HepG2 (cell line): ENCODE data around the gene DOC2A. TPM values are rescaled to one million over a fixed set of nuclear protein-coding genes. Genes with fewer than 3 reads are reported as not detected.

Experiments
- BRD4 ChIP-seq: sonication (generic); formaldehyde crosslinking; IDR thresholded peaks from 2 replicates; pipeline ENCODE4 v1.4.0; 2020; ENCODE audit warnings: missing genetic modification reagents
- IRF2 ChIP-seq: IDR thresholded peaks from 2 replicates; pipeline ENCODE4 v1.6.1; 2018; ENCODE audit warnings: missing genetic modification reagents, missing compliant biosample characterization
- JARID2 ChIP-seq: sonication (generic); formaldehyde crosslinking; IDR thresholded peaks from 2 replicates; pipeline ENCODE4 v1.8.1; 2023; ENCODE audit warnings: missing genetic modification reagents, inconsistent platforms; ENCODE audit not compliant: insufficient replicate concordance
- KDM2A ChIP-seq: sonication (generic); formaldehyde crosslinking; IDR thresholded peaks from 2 replicates; pipeline ENCODE4 v1.4.0; 2020; ENCODE audit warnings: low read depth, missing genetic modification reagents, borderline replicate concordance
- MAFG ChIP-seq: sonication (generic); formaldehyde crosslinking; IDR thresholded peaks from 2 replicates; pipeline ENCODE4 v1.5.1; 2020; ENCODE audit warnings: mild to moderate bottlenecking, missing genetic modification reagents
- NFIB ChIP-seq: sonication (generic); formaldehyde crosslinking; IDR thresholded peaks from 2 replicates; pipeline ENCODE4 v1.9.0; 2021; ENCODE audit warnings: missing genetic modification reagents, mild to moderate bottlenecking, borderline replicate concordance
- RCOR2 ChIP-seq: IDR thresholded peaks from 2 replicates; pipeline ENCODE4 v1.6.1; 2016; ENCODE audit warnings: missing biosample characterization, missing genetic modification reagents
- TOPORS ChIP-seq: sonication (generic); formaldehyde crosslinking; IDR thresholded peaks from 2 replicates; pipeline ENCODE4 v1.8.0; 2023; ENCODE audit warnings: mild to moderate bottlenecking, missing genetic modification reagents
- TRIM24 ChIP-seq: sonication (generic); formaldehyde crosslinking; IDR thresholded peaks from 2 replicates; pipeline ENCODE4 v1.8.0; 2022; ENCODE audit warnings: mild to moderate bottlenecking, missing genetic modification reagents
- WIZ ChIP-seq: sonication (generic); formaldehyde crosslinking; IDR thresholded peaks from 2 replicates; pipeline ENCODE4 v1.5.1; 2020; ENCODE audit warnings: mild to moderate bottlenecking, missing genetic modification reagents
- ZBTB38 ChIP-seq: sonication (generic); formaldehyde crosslinking; IDR thresholded peaks from 2 replicates; pipeline ENCODE4 v1.5.1; 2020; ENCODE audit warnings: mild to moderate bottlenecking, missing genetic modification reagents
- ZFP36L1 ChIP-seq: sonication (generic); formaldehyde crosslinking; IDR thresholded peaks from 2 replicates; pipeline ENCODE4 v1.8.0; 2022; ENCODE audit warnings: mild to moderate bottlenecking, missing genetic modification reagents, moderate library complexity
- ZNF235 ChIP-seq: sonication (generic); formaldehyde crosslinking; IDR thresholded peaks from 2 replicates; pipeline ENCODE4 v1.8.1; 2023; ENCODE audit warnings: mild to moderate bottlenecking, missing genetic modification reagents, borderline replicate concordance
- ZNF460 ChIP-seq: sonication (generic); formaldehyde crosslinking; IDR thresholded peaks from 2 replicates; pipeline ENCODE4 v1.5.1; 2020; ENCODE audit warnings: missing genetic modification reagents, mild to moderate bottlenecking, borderline replicate concordance
- ZNF776 ChIP-seq: sonication (generic); formaldehyde crosslinking; IDR thresholded peaks from 2 replicates; pipeline ENCODE4 v1.4.0; 2020; ENCODE audit warnings: mild to moderate bottlenecking, missing genetic modification reagents
- ZNF883 ChIP-seq: sonication (generic); formaldehyde crosslinking; IDR thresholded peaks from 2 replicates; pipeline ENCODE4 v1.5.1; 2020; ENCODE audit warnings: mild to moderate bottlenecking, missing genetic modification reagents; ENCODE audit errors: not compliant biosample characterization
- ZSCAN25 ChIP-seq: sonication (generic); formaldehyde crosslinking; IDR thresholded peaks from 2 replicates; pipeline ENCODE4 v1.8.0; 2022; ENCODE audit warnings: mild to moderate bottlenecking, missing genetic modification reagents
- polyA plus RNA-seq, 8 experiments: library from polyadenylated mRNA; depleted of rRNA in 3 of 8; stranded (reverse) in 7 of 8; unstranded in 1 of 8; fragments of >200 nt; fragmentation: Illumina TruSeq in 4 of 8; extraction: Trizol in 4 of 8; gene quantifications; 2 replicates each; pipeline versions ENCODE4 v1.2.1 to v1.2.3, GENCODE V29; 2011 to 2016; ENCODE audit warnings: low read depth in 4 of 8, missing spikeins in 1 of 8, mixed read lengths in 1 of 8; ENCODE audit not compliant: insufficient read depth in 1 of 8
- total RNA-seq, 5 experiments: library from RNA; depleted of rRNA; stranded (reverse); fragments of >200 nt; fragmentation: Illumina TruSeq; extraction: Trizol; gene quantifications; 2 replicates each; pipeline ENCODE4 v1.2.3, GENCODE V29; 2016; ENCODE audit warnings: low read depth in 1 of 5
- TF ChIP-seq, protein P1 (sequence below), 2 experiments: fragments of 450-650 bp in 1 of 2; sonication (generic) in 1 of 2; formaldehyde crosslinking in 1 of 2; IDR thresholded peaks; 2 replicates each; pipeline versions ENCODE4 v1.6.1 to v1.8.0; 2016 to 2022; ENCODE audit warnings: antibody characterized with exemption in 1 of 2, mild to moderate bottlenecking in 1 of 2, missing genetic modification reagents in 1 of 2

Gene DOC2A
- total and polyA plus RNA-seq, 2 of the 13 experiments (the other 11 are each of a cell fraction or from before 2014, with no cell fraction given), result 0.15 to 0.55 TPM

DNA sequence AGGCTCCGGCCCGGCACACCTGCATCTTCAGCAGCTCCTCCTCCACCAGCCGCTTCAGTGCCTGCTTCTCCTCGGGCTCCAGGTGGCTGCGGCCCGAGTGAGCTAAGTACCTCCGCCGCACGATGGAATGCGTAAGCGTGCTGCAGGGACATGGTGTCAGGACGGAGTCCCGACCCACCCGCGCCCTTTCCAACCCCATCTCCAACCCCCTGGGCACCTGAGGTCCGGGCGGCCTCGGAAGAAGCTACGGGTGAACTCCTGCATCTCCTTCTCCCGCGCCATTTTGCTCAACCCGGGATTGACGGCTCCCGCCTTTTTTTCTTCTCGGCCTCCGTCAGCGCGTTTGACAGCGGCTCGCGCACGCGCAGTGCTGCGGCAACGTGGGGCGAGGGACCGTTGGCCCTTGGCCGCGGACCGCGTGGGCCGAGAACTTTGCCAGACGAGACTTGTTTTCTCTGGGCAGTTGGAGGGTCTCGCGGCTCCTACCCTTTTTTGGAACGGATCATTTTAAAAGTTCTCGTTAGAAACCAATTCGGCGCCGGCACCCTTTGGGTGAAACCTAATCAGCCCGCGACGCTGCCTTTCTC lies 15.4 kb downstream of the DOC2A start, which contains the start of gene HIRIP3 (continued):
- TF ChIP-seq, protein P1, sequence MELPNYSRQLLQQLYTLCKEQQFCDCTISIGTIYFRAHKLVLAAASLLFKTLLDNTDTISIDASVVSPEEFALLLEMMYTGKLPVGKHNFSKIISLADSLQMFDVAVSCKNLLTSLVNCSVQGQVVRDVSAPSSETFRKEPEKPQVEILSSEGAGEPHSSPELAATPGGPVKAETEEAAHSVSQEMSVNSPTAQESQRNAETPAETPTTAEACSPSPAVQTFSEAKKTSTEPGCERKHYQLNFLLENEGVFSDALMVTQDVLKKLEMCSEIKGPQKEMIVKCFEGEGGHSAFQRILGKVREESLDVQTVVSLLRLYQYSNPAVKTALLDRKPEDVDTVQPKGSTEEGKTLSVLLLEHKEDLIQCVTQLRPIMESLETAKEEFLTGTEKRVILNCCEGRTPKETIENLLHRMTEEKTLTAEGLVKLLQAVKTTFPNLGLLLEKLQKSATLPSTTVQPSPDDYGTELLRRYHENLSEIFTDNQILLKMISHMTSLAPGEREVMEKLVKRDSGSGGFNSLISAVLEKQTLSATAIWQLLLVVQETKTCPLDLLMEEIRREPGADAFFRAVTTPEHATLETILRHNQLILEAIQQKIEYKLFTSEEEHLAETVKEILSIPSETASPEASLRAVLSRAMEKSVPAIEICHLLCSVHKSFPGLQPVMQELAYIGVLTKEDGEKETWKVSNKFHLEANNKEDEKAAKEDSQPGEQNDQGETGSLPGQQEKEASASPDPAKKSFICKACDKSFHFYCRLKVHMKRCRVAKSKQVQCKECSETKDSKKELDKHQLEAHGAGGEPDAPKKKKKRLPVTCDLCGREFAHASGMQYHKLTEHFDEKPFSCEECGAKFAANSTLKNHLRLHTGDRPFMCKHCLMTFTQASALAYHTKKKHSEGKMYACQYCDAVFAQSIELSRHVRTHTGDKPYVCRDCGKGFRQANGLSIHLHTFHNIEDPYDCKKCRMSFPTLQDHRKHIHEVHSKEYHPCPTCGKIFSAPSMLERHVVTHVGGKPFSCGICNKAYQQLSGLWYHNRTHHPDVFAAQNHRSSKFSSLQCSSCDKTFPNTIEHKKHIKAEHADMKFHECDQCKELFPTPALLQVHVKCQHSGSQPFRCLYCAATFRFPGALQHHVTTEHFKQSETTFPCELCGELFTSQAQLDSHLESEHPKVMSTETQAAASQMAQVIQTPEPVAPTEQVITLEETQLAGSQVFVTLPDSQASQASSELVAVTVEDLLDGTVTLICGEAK (IDR thresholded peaks at IDR 0.05), result no peak
- TF ChIP-seq, protein P1 (CRISPR knock-in tag; IDR thresholded peaks at IDR 0.05), result peak; percentile 15; the same call in 1 of the 2 replicates
- TF ChIP-seq JARID2 (CRISPR knock-in tag), result no peak
- TF ChIP-seq MAFG, result no peak
- peak; percentile 67; the same call in 1 of the 2 replicates for TF ChIP-seq BRD4 (CRISPR knock-in tag)
- no peak for TF ChIP-seq ZFP36L1 (CRISPR knock-in tag)
- peak; percentile 78 for TF ChIP-seq ZNF883 (CRISPR knock-in tag)
- peak; percentile 97 for TF ChIP-seq ZBTB38
- no peak; the same call in 1 of the 2 replicates for TF ChIP-seq ZSCAN25
- no peak; the same call in 1 of the 2 replicates for TF ChIP-seq ZNF776
- no peak for TF ChIP-seq NFIB (CRISPR knock-in tag)
- no peak for TF ChIP-seq ZNF235
- TF ChIP-seq KDM2A (CRISPR knock-in tag), result peak; percentile 27; the same call in 1 of the 2 replicates
- TF ChIP-seq TOPORS (CRISPR knock-in tag), result peak; percentile 10; the same call in 1 of the 2 replicates
- 0 out of 2 replicates have a peak, but pooled peaks have one; percentile 7 for TF ChIP-seq RCOR2
- no peak for TF ChIP-seq TRIM24 (CRISPR knock-in tag)
- TF ChIP-seq ZNF460 (CRISPR knock-in tag), result no peak
- TF ChIP-seq WIZ (CRISPR knock-in tag), result 0 out of 2 replicates have a peak, but pooled peaks have one; percentile 71
- no peak for TF ChIP-seq IRF2
